Liver (tissue), 9 donors: Measurements from ENCODE around the gene TTLL5. TPM values are rescaled to one million over a fixed set of nuclear protein-coding genes. Genes with fewer than 3 reads are reported as not detected.

Experiments
- DNase-seq: peaks from one replicate; pipeline ENCODE4 v3.0.0-alpha.2; 2017; ENCODE audit warnings: low spot score
- H3K27ac ChIP-seq, 2 donors: one replicate each; pipeline ENCODE4 v1.7.0; 2013; ENCODE audit warnings: inconsistent platforms in 2 of 2, low read length in 2 of 2, control low read depth in 1 of 2, low read depth in 1 of 2, mild to moderate bottlenecking in 1 of 2
- H3K27me3 ChIP-seq, 4 donors: one replicate each; pipeline versions ENCODE4 v1.6.1 to v1.7.0; 2013; ENCODE audit warnings: low read length in 3 of 4, inconsistent platforms in 1 of 4, mild to moderate bottlenecking in 1 of 4, moderate library complexity in 1 of 4; ENCODE audit not compliant: control insufficient read depth in 4 of 4, insufficient read depth in 4 of 4
- H3K36me3 ChIP-seq, 4 donors: one replicate each; pipeline versions ENCODE4 v1.6.1 to v1.7.0; 2013; ENCODE audit warnings: low read length in 3 of 4, mild to moderate bottlenecking in 3 of 4, low read depth in 1 of 4, moderate library complexity in 1 of 4; ENCODE audit not compliant: control insufficient read depth in 4 of 4, insufficient read depth in 3 of 4
- H3K4me1 ChIP-seq, 4 donors: one replicate each; pipeline versions ENCODE4 v1.6.1 to v1.7.0; 2013; ENCODE audit warnings: low read length in 3 of 4, mild to moderate bottlenecking in 3 of 4, moderate library complexity in 1 of 4; ENCODE audit not compliant: control insufficient read depth in 4 of 4, insufficient read depth in 4 of 4
- H3K4me3 ChIP-seq, 3 donors: one replicate each; pipeline versions ENCODE4 v1.6.1 to v1.7.0; 2013; ENCODE audit warnings: low read length in 3 of 3, control low read depth in 1 of 3, low read depth in 1 of 3, mild to moderate bottlenecking in 1 of 3
- H3K9ac ChIP-seq, 2 donors: one replicate each; pipeline ENCODE4 v1.7.0; 2013; ENCODE audit warnings: low read length in 2 of 2, mild to moderate bottlenecking in 2 of 2, moderate library complexity in 2 of 2, control low read depth in 1 of 2, low read depth in 1 of 2
- H3K9me3 ChIP-seq, 4 donors: one replicate each; pipeline versions ENCODE4 v1.6.1 to v1.7.0; 2013; ENCODE audit warnings: low read length in 3 of 4; ENCODE audit not compliant: control insufficient read depth in 4 of 4
- ATF3 ChIP-seq: IDR thresholded peaks from 2 replicates; pipeline ENCODE4 v1.6.1; 2016; ENCODE audit warnings: antibody characterized with exemption
- CTCF ChIP-seq: fragments of 150-350 bp; IDR thresholded peaks from 2 replicates; pipeline ENCODE4 v1.5.1; 2017; ENCODE audit warnings: improper control_type of control experiment, low read depth, low read length; ENCODE audit not compliant: missing input control
- EGR1 ChIP-seq, 2 donors: IDR thresholded peaks; 2 replicates each; pipeline ENCODE4 v1.6.1; 2016 to 2018; ENCODE audit warnings: antibody characterized with exemption in 2 of 2, low read depth in 2 of 2
- FOXA1 ChIP-seq: IDR thresholded peaks from 2 replicates; pipeline ENCODE4 v1.6.1; 2016; ENCODE audit warnings: antibody characterized with exemption
- FOXA2 ChIP-seq: IDR thresholded peaks from 2 replicates; pipeline ENCODE4 v1.6.1; 2016; ENCODE audit warnings: antibody characterized with exemption
- GABPA ChIP-seq, 2 donors: IDR thresholded peaks in 1 of 2; conservative IDR thresholded peaks in 1 of 2; 2 replicates each; pipeline ENCODE4 v1.6.1; 2016; ENCODE audit warnings: antibody characterized with exemption in 2 of 2, mild to moderate bottlenecking in 1 of 2, moderate library complexity in 1 of 2
- HNF4A ChIP-seq, 2 donors: conservative IDR thresholded peaks; 2 replicates each; pipeline ENCODE4 v1.6.1; 2016; ENCODE audit warnings: antibody characterized with exemption in 2 of 2, mild to moderate bottlenecking in 2 of 2
- JUND ChIP-seq, 2 donors: IDR thresholded peaks; 2 replicates each; pipeline ENCODE4 v1.6.1; 2016; ENCODE audit warnings: antibody characterized with exemption in 2 of 2
- MAX ChIP-seq: IDR thresholded peaks from 2 replicates; pipeline ENCODE4 v1.6.1; 2016; ENCODE audit warnings: antibody characterized with exemption
- RAD21 ChIP-seq, 2 donors: IDR thresholded peaks; 2 replicates each; pipeline ENCODE4 v1.6.1; 2016; ENCODE audit warnings: antibody characterized with exemption in 2 of 2, mild to moderate bottlenecking in 2 of 2
- REST ChIP-seq: IDR thresholded peaks from 2 replicates; pipeline ENCODE4 v1.6.1; 2016; ENCODE audit warnings: antibody characterized with exemption, mild to moderate bottlenecking
- RXRA ChIP-seq, 2 donors: IDR thresholded peaks; 2 replicates each; pipeline ENCODE4 v1.6.1; 2017 to 2018; ENCODE audit warnings: antibody characterized with exemption in 2 of 2, mild to moderate bottlenecking in 1 of 2
- SP1 ChIP-seq: IDR thresholded peaks from 2 replicates; pipeline ENCODE4 v1.6.1; 2018; ENCODE audit warnings: antibody characterized with exemption, mild to moderate bottlenecking
- TAF1 ChIP-seq: conservative IDR thresholded peaks from 2 replicates; pipeline ENCODE4 v1.6.1; 2016; ENCODE audit warnings: antibody characterized with exemption, mild to moderate bottlenecking
- YY1 ChIP-seq: IDR thresholded peaks from 2 replicates; pipeline ENCODE4 v1.6.1; 2016; ENCODE audit warnings: antibody characterized with exemption, mild to moderate bottlenecking
- ZBTB33 ChIP-seq: IDR thresholded peaks from 2 replicates; pipeline ENCODE4 v1.6.1; 2016; ENCODE audit warnings: antibody characterized with exemption
- WGBS: extraction: QIAGEN DNeasy Blood & Tissue Kit; methylation state at CpG from one replicate; pipeline ENCODE4 v1.1.7; 2013; 5-methylcytosine and 5-hydroxymethylcytosine counted together
- polyA plus RNA-seq, 2 donors: library from polyadenylated mRNA; stranded (reverse) in 1 of 2; unstranded in 1 of 2; fragments of 200-250 nt in 1 of 2; fragments of >200 nt in 1 of 2; fragmentation: Nextera tagmentation in 1 of 2; extraction: Ambion mirVana in 1 of 2; gene quantifications; one replicate each; pipeline versions ENCODE4 v1.2.1 to v1.2.3, GENCODE V29; 2013 to 2015
- total RNA-seq, 2 donors: library from RNA; depleted of rRNA; stranded (reverse); fragments of >200 nt; gene quantifications; one replicate each; pipeline ENCODE4 v1.2.3, GENCODE V29; 2014
- donor health status: healthy.
- donor health status: healthy.
- donor health status: healthy.
- donor health status: healthy.
- donor health status: healthy.

The TTLL5 gene
- total and polyA plus RNA-seq, 4 donors, result 4.3 to 14.2 (median 9.8) TPM

GRCh38 chr14:75657331-75657730 lies 3.7 kb upstream of the TTLL5 start:
- Histone ChIP-seq H3K4me3 (no peak overlapping the region), H3K27ac (no peak overlapping the region), H3K9ac (no peak overlapping the region), H3K27me3 (no peaks in the 10 kb centered on the region), H3K9me3 (no peaks in the 10 kb centered on the region), H3K4me1 (peaks cover 0 to 29% (median 23%) of the 10 kb centered on the region in 4 donors), H3K36me3 (peaks cover 2 to 23% (median 17%) of the 10 kb centered on the region in 4 donors)
- DNase-seq, result no peak
- 87% methylated on average over 4 of the region's 4 CpGs for WGBS
- TF ChIP-seq ZBTB33 (no peak), FOXA1 (no peak), RXRA (IDR thresholded peaks at IDR 0.05) (no peak), REST (no peak), FOXA2 (no peak), SP1 (no peak), MAX (no peak), ATF3 (no peak), CTCF (no peak)

GRCh38 chr14:75658957-75659356 lies 2.1 kb upstream of the TTLL5 start:
- TF ChIP-seq EGR1 (IDR thresholded peaks at IDR 0.05; ENCODE audit: low read depth in 2 of 2) (no peak), TAF1 (no peak), YY1 (no peak), GABPA (IDR thresholded peaks at IDR 0.05 in 1 of 2, conservative IDR thresholded peaks at IDR 0.05 in 1 of 2) (no peak), FOXA1 (no peak), REST (no peak), MAX (no peak), ATF3 (no peak), ZBTB33 (no peak), HNF4A (conservative IDR thresholded peaks at IDR 0.05) (no peak), RAD21 (IDR thresholded peaks at IDR 0.05) (no peak), JUND (IDR thresholded peaks at IDR 0.05) (no peak)
- Histone ChIP-seq H3K4me1 (peaks cover 0 to 23% (median 19%) of the 10 kb centered on the region in 4 donors), H3K27me3 (no peaks in the 10 kb centered on the region), H3K27ac (no peak overlapping the region), H3K36me3 (peaks cover 2 to 23% (median 18%) of the 10 kb centered on the region in 4 donors), H3K9me3 (no peaks in the 10 kb centered on the region), H3K9ac (no peak overlapping the region), H3K4me3 (no peak overlapping the region)
- 99% methylated on average over 2 of the region's 2 CpGs for WGBS
- no peak for DNase-seq
